ENCODE data around the gene CYSTM1.

Gene CYSTM1, protein sequence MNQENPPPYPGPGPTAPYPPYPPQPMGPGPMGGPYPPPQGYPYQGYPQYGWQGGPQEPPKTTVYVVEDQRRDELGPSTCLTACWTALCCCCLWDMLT

GRCh38 chr5:140174465-140175366, at the start of gene CYSTM1:
TSS of gene CYSTM1 (plus strand) at chr5:140175188. CDS start at chr5:140194466, 19,278 bp downstream.
- peaks cover 20% of the 10 kb centered on the region for H3K27me3 ChIP-seq (ENCODE audit: insufficient read depth, low read length)
- no peak within 1 kb of the TSS for H3K27ac ChIP-seq (ENCODE audit: low read length)
- peak within 1 kb of the TSS; percentile 88 for H3K4me3 ChIP-seq (ENCODE audit: low read length)
- H3K9ac ChIP-seq (ENCODE audit: low read depth, low read length): peak within 1 kb of the TSS; percentile 87
- no peaks in the 10 kb centered on the region for H3K4me1 ChIP-seq (ENCODE audit: insufficient read depth, low read length)
- H3K36me3 ChIP-seq (ENCODE audit: insufficient read depth, low read depth, low read length): no peaks in the 10 kb centered on the region
- no peaks in the 10 kb centered on the region for H3K9me3 ChIP-seq (ENCODE audit: insufficient read depth, low read depth, low read length)

- no peaks in the 10 kb centered on the region for H3K27me3 ChIP-seq (ENCODE audit: insufficient read depth, low read length)
- H3K27ac ChIP-seq (ENCODE audit: low read length): no peak within 1 kb of the TSS
- H3K9me3 ChIP-seq (ENCODE audit: insufficient read depth, low read depth, low read length): no peaks in the 10 kb centered on the region
- no peak within 1 kb of the TSS for H3K9ac ChIP-seq (ENCODE audit: low read depth, low read length)
- no peaks in the 10 kb centered on the region for H3K36me3 ChIP-seq (ENCODE audit: insufficient read depth, low read depth, low read length)
- no peaks in the 10 kb centered on the region for H3K4me1 ChIP-seq (ENCODE audit: insufficient read depth, low read length)
- H3K4me3 ChIP-seq (ENCODE audit: low read length): no peak within 1 kb of the TSS
Observed at GRCh38 chr5:140125637-140126036, 49.4 kb upstream of the CYSTM1 start, which contains the start of gene IGIP. TSS of gene IGIP (plus strand) at chr5:140125937. CDS start at chr5:140128477, 2,540 bp downstream.

DNA sequence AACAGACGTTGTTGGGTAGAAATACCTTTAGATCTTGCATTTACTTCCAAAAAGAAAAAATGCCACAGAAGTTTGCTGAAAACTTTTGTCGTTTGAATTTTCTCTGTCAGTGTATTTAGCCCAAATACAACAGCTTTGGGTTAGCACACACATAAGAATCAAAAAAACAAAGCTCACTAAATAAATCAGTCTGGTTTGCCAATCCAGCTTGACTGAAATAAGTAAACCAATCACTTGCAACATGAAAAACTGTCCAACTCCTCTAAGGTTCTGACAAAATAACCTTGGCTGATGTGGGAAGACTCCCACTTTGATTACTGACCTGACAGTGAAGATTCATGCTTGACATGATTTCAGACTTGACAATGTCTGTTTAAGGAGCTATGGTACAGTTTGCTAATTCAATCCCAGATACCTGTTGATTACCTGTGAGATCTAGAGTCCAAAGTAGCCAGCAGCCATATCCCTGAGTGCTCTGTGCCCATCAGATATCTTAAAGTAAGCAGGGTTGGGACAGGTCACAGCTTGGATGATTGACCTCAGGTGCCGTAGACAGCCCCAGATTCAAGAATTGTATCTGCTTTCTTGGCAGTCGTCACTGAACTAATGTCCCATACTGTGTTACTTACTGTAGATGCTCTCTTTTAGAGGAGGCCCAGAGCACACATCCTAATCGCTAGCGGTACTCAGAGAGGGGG, 48.5 kb upstream of the CYSTM1 start:
- Histone ChIP-seq H3K9ac (ENCODE audit: low read depth, low read length) (no peak overlapping the region), H3K4me1 (ENCODE audit: insufficient read depth, low read length) (no peaks in the 10 kb centered on the region), H3K27ac (ENCODE audit: low read length) (no peak overlapping the region), H3K36me3 (ENCODE audit: insufficient read depth, low read depth, low read length) (no peaks in the 10 kb centered on the region), H3K27me3 (ENCODE audit: insufficient read depth, low read length) (no peaks in the 10 kb centered on the region), H3K9me3 (ENCODE audit: insufficient read depth, low read depth, low read length) (no peaks in the 10 kb centered on the region), H3K4me3 (ENCODE audit: low read length) (no peak overlapping the region)

DNA sequence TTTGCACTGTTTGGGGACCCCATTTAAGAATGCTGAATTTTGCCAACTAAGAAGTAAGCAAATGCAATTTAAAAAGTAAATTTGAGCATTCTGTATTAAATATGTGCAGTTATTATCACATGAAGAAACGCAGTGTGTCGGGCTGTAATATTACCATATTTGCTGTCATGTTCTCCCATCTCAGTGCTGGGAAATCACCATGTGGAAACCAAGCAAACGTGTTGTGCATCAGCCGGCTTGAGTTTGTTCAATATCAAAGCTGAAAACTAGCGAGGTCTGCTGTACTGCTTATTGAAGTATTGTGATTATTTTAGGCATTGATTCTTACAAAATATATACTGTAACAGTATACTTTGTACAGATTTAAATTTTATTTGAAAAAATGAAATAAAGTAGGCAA, 46.6 kb upstream of the CYSTM1 start:
- Histone ChIP-seq H3K9ac (ENCODE audit: low read depth, low read length) (no peak overlapping the region), H3K27me3 (ENCODE audit: insufficient read depth, low read length) (no peaks in the 10 kb centered on the region), H3K4me1 (ENCODE audit: insufficient read depth, low read length) (no peaks in the 10 kb centered on the region), H3K4me3 (ENCODE audit: low read length) (no peak overlapping the region), H3K36me3 (ENCODE audit: insufficient read depth, low read depth, low read length) (no peaks in the 10 kb centered on the region), H3K9me3 (ENCODE audit: insufficient read depth, low read depth, low read length) (no peaks in the 10 kb centered on the region), H3K27ac (ENCODE audit: low read length) (no peak overlapping the region)

DNA sequence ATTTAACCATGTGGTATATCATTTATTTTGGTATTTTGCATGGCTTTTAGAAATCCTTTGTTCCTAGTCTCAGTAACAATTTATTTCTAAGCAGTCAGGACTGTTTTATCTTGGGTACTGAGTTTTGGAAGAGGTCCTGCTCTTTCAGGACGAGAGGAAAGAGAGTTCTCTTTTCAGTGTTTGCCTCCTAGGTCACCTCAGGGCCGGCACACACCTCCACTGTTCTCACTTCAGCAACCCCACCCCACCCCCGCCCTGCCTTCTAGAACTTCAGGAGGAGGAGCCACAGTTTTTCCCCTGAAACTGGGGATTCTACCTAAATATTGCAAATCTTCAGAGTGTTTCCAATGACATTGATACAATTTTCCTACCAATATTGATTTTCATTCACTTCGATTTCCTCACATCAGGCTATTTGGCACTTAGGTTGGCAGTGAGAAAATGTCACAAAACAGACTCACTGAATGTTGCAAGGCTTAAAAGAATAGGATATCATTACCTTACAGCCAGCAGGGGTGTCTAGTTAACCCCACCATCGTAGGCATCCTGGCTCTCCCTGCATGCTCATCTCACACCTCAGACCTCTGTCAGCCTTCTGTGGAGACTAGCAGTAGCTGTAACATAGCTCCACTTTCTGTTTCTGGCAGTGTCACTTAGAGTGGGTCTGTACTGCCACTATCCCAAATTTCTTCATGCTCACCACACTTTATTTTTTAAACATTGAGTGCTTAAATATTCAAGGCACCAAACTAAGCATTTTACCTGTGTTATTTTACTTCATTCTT, 43.8 kb upstream of the CYSTM1 start:
- H3K9ac ChIP-seq (ENCODE audit: low read depth, low read length): no peak overlapping the region
- no peak overlapping the region for H3K27ac ChIP-seq (ENCODE audit: low read length)
- H3K36me3 ChIP-seq (ENCODE audit: insufficient read depth, low read depth, low read length): no peaks in the 10 kb centered on the region
- no peak overlapping the region for H3K4me3 ChIP-seq (ENCODE audit: low read length)
- H3K9me3 ChIP-seq (ENCODE audit: insufficient read depth, low read depth, low read length): no peaks in the 10 kb centered on the region
- no peaks in the 10 kb centered on the region for H3K4me1 ChIP-seq (ENCODE audit: insufficient read depth, low read length)
- H3K27me3 ChIP-seq (ENCODE audit: insufficient read depth, low read length): peaks cover 7% of the 10 kb centered on the region; the same call in 1 of the 2 replicates

DNA sequence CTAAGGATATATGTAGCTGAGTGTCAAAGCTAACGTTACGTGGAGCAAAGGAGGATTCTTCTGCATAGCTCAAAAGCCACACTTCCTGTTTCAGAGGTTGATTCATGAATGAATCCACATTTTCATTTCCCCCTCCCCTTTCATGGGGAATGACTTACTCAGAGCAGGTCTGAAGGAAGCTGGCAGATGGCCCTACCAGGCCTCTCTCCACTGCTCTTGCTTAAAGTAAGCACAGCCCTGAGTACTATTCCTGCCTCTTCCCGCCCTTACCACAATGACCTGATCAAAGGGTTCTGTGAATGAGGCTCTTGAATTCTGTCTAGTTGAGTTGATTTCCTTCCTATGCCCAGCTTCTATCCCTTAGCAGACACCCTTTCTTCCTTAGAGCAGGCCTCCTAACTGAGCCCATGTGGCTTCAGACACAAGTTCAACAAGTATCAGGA, 43.0 kb upstream of the CYSTM1 start:
- Histone ChIP-seq H3K27me3 (ENCODE audit: insufficient read depth, low read length) (peaks cover 7% of the 10 kb centered on the region; the same call in 1 of the 2 replicates), H3K4me3 (ENCODE audit: low read length) (no peak overlapping the region), H3K27ac (ENCODE audit: low read length) (no peak overlapping the region), H3K4me1 (ENCODE audit: insufficient read depth, low read length) (no peaks in the 10 kb centered on the region), H3K9ac (ENCODE audit: low read depth, low read length) (no peak overlapping the region), H3K9me3 (ENCODE audit: insufficient read depth, low read depth, low read length) (no peaks in the 10 kb centered on the region), H3K36me3 (ENCODE audit: insufficient read depth, low read depth, low read length) (no peaks in the 10 kb centered on the region)

GRCh38 chr5:140133514-140134167, 41.3 kb upstream of the CYSTM1 start:
- H3K9me3 ChIP-seq (ENCODE audit: insufficient read depth, low read depth, low read length): no peaks in the 10 kb centered on the region
- no peaks in the 10 kb centered on the region for H3K36me3 ChIP-seq (ENCODE audit: insufficient read depth, low read depth, low read length)
- H3K4me1 ChIP-seq (ENCODE audit: insufficient read depth, low read length): no peaks in the 10 kb centered on the region
- no peak overlapping the region for H3K27ac ChIP-seq (ENCODE audit: low read length)
- H3K9ac ChIP-seq (ENCODE audit: low read depth, low read length): no peak overlapping the region
- H3K4me3 ChIP-seq (ENCODE audit: low read length): no peak overlapping the region
- H3K27me3 ChIP-seq (ENCODE audit: insufficient read depth, low read length): peaks cover 7% of the 10 kb centered on the region; the same call in 1 of the 2 replicates

- Histone ChIP-seq H3K4me1 (ENCODE audit: insufficient read depth, low read length) (no peaks in the 10 kb centered on the region), H3K27me3 (ENCODE audit: insufficient read depth, low read length) (peaks cover 7% of the 10 kb centered on the region; the same call in 1 of the 2 replicates), H3K27ac (ENCODE audit: low read length) (no peak overlapping the region), H3K9me3 (ENCODE audit: insufficient read depth, low read depth, low read length) (no peaks in the 10 kb centered on the region), H3K4me3 (ENCODE audit: low read length) (no peak overlapping the region), H3K9ac (ENCODE audit: low read depth, low read length) (no peak overlapping the region), H3K36me3 (ENCODE audit: insufficient read depth, low read depth, low read length) (no peaks in the 10 kb centered on the region)
Observed at GRCh38 chr5:140134277-140134935, 40.6 kb upstream of the CYSTM1 start.

- H3K36me3 ChIP-seq (ENCODE audit: insufficient read depth, low read depth, low read length): no peaks in the 10 kb centered on the region
- H3K9ac ChIP-seq (ENCODE audit: low read depth, low read length): no peak overlapping the region
- H3K9me3 ChIP-seq (ENCODE audit: insufficient read depth, low read depth, low read length): no peaks in the 10 kb centered on the region
- H3K4me1 ChIP-seq (ENCODE audit: insufficient read depth, low read length): no peaks in the 10 kb centered on the region
- H3K4me3 ChIP-seq (ENCODE audit: low read length): no peak overlapping the region
- peaks cover 11% of the 10 kb centered on the region for H3K27me3 ChIP-seq (ENCODE audit: insufficient read depth, low read length)
- H3K27ac ChIP-seq (ENCODE audit: low read length): no peak overlapping the region
Observed at GRCh38 chr5:140135127-140135526, 39.9 kb upstream of the CYSTM1 start.

DNA sequence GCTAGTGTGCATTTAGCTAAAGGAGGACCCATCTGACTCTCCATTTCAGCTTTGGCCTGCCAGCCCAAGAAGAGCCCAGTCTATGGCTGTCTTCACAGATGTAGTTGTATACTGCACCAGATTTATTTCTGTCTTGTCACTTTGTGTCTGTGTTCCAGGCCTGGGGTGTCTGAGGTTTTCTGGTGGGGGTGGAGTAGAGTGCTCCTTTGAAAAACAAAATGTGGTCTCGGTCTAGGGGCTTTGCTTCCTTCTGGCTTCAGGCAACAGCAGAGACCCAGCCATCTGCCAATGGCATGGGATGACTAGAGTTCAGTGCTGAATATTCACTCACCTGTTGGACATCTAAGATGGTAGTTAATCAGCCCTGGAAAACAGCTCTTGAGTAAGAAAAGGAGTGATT, 38.4 kb upstream of the CYSTM1 start:
- Histone ChIP-seq H3K36me3 (ENCODE audit: insufficient read depth, low read depth, low read length) (no peaks in the 10 kb centered on the region), H3K27ac (ENCODE audit: low read length) (no peak overlapping the region), H3K4me1 (ENCODE audit: insufficient read depth, low read length) (no peaks in the 10 kb centered on the region), H3K4me3 (ENCODE audit: low read length) (no peak overlapping the region), H3K27me3 (ENCODE audit: insufficient read depth, low read length) (peaks cover 17% of the 10 kb centered on the region), H3K9ac (ENCODE audit: low read depth, low read length) (no peak overlapping the region), H3K9me3 (ENCODE audit: insufficient read depth, low read depth, low read length) (no peaks in the 10 kb centered on the region)

Measured in iPS-20b (cell line).